ENCODE results near the gene WIPF3. TPM values are rescaled to one million over a fixed set of nuclear protein-coding genes. Genes with fewer than 3 reads are reported as not detected.

Gene WIPF3, protein sequence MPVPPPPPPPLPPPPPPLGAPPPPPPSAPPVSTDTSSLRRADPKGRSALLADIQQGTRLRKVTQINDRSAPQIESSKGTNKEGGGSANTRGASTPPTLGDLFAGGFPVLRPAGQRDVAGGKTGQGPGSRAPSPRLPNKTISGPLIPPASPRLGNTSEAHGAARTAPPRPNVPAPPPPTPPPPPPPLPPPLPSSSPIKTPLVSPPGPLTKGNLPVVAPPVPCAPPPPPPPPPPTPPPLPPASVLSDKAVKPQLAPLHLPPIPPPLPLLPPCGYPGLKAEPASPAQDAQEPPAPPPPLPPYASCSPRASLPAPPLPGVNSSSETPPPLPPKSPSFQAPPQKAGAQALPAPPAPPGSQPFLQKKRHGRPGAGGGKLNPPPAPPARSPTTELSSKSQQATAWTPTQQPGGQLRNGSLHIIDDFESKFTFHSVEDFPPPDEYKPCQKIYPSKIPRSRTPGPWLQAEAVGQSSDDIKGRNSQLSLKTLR
- under 1 TPM in 1 of 5 experiments, not detected in 4; 0.08 TPM for total RNA-seq
- not detected for polyA plus RNA-seq
- total RNA-seq, result not detected

DNA sequence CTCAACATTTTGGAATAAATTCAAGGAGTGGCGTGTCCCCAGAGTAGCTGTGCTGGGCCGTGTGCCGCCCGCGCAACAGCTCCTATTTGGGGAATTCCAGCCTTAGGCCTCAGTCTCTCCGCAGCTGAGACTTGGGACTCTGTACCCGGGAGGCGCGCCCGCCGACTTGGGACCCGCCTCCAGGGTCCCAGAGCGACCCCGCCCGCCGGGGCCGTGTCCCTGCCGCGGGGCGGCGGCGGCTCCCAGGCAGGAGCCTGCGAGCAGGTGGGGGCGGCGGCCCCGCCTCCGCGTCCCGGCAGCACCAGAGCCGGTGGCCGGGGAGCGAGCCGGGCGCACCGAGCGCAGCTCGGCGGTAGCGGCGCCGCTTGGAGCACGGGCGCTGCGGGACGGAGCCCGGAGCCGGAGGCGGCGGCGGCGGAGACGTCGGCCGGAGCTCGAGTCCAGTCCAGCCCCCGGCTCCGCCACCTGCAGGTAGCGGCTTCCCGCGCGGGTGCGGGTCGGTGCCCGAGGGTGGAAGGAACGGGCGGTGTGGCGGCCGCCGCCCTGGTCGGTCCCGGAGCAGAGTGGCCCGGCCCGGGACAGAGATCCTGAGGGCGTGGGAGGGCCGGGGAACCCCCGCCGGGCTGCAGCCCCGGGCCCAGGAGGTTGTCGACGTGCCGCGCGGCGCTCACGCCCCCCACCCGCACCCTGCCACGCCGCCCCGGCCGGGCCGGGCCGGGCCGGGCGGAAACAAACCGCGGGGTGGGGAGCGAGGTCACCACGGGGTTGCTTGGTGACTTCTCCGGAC lies at the start of gene WIPF3:
WIPF3 (plus strand) TSS at position 301 of the 787 bp plus-strand sequence. CDS start 28,217 bp downstream, outside the sequence.
- H3K9me3 ChIP-seq (ENCODE audit: control insufficient read depth in 2 of 3, low read length in 3 of 3), result no peaks in the 10 kb centered on the region
- Mint-ChIP-seq H3K27ac (no peak within 1 kb of the TSS), H3K4me3 (peak within 1 kb of the TSS in 7 of 10 donors; percentile 9 to 64 (median 29)), H3K9me3 (peaks cover 0 to 10% (median 0%) of the 10 kb centered on the region in 11 donors), H3K4me1 (peaks cover 0 to 12% (median 6%) of the 10 kb centered on the region in 7 donors), H3K36me3 (peaks cover 0 to 6% (median 0%) of the 10 kb centered on the region in 5 donors), H3K27me3 (peaks cover 77 to 87% (median 81%) of the 10 kb centered on the region in 5 donors)
- no peaks in the 10 kb centered on the region for H3K27me3 ChIP-seq (ENCODE audit: control insufficient read depth in 2 of 2, insufficient read depth in 2 of 2, low read length in 2 of 2)
- CTCF ChIA-PET, result no interaction called here
- H3K27ac ChIP-seq (ENCODE audit: low read depth, low read length), result no peak within 1 kb of the TSS
- no peak within 1 kb of the TSS for H3K4me3 ChIP-seq (ENCODE audit: low read length)
- intact Hi-C loops (cut with micrococcal nuclease), result no loop called here
- POLR2A ChIA-PET, result no interaction called here
- DNase-seq (peak in 1 of 9 donors; percentile 22), ATAC-seq (no peak)
- no peaks in the 10 kb centered on the region for H3K36me3 ChIP-seq (ENCODE audit: control insufficient read depth in 2 of 3, insufficient read depth in 3 of 3, low read length in 3 of 3)
- no peaks in the 10 kb centered on the region for H3K4me1 ChIP-seq (ENCODE audit: control insufficient read depth in 2 of 2, insufficient read depth in 2 of 2, low read length in 2 of 2)

DNA sequence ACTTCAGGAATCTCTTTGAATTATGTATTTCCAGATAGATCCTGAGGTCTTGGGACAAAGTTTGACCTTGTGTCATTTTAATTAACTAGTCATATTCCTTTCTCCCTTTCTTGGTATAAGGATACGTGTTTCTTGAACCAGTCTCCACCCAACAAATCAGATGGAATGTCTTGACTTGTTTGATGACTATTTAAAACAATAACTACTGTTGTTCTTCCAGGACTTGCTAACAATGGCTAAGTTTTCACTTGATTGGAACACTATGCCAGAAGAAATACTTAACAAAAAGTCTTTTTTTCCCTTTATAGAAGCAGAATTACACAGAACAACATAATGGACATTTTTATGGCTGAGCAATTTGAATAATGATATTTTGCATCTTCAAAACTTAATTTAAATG lies 43.0 kb upstream of the WIPF3 start:
- Mint-ChIP-seq H3K27ac (no peak overlapping the region), H3K36me3 (no peaks in the 10 kb centered on the region), H3K4me1 (no peaks in the 10 kb centered on the region), H3K9me3 (peaks cover 0 to 3% (median 0%) of the 10 kb centered on the region in 11 donors), H3K27me3 (peaks cover 4 to 26% (median 13%) of the 10 kb centered on the region in 5 donors), H3K4me3 (no peak overlapping the region)
- H3K36me3 ChIP-seq (ENCODE audit: control insufficient read depth in 2 of 3, insufficient read depth in 3 of 3, low read length in 3 of 3), result no peaks in the 10 kb centered on the region
- intact Hi-C loops (cut with micrococcal nuclease), result no loop called here
- DNase-seq, result no peak
- H3K4me3 ChIP-seq (ENCODE audit: low read length), result no peak overlapping the region
- H3K4me1 ChIP-seq (ENCODE audit: control insufficient read depth in 2 of 2, insufficient read depth in 2 of 2, low read length in 2 of 2), result no peaks in the 10 kb centered on the region
- ChIA-PET POLR2A (no interaction called here), CTCF (no interaction called here)
- H3K27me3 ChIP-seq (ENCODE audit: control insufficient read depth in 2 of 2, insufficient read depth in 2 of 2, low read length in 2 of 2), result no peaks in the 10 kb centered on the region
- H3K27ac ChIP-seq (ENCODE audit: low read depth, low read length), result no peak overlapping the region
- no peak for ATAC-seq
- H3K9me3 ChIP-seq (ENCODE audit: control insufficient read depth in 2 of 3, low read length in 3 of 3), result no peaks in the 10 kb centered on the region

DNA sequence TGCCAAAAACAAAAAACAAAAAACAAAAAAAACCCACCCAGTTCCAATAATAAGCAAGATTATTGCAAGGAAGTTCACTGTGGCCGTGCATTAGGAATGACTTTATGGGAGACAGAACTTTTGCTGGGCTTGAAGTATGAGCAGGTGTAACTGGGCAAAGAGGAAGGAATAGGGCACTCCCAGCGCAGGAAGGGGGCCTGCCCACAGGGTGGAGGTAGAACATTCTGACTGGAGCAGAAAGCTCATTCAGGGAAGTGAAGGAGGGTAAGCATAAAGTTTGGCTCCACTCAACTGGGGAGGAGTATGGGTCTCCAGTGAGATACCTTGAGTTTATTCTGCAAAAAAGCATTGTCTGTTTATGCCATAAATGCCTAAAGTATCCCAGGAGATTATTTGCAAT lies 42.1 kb upstream of the WIPF3 start:
- no peaks in the 10 kb centered on the region for H3K4me1 Mint-ChIP-seq
- no peaks in the 10 kb centered on the region for H3K9me3 ChIP-seq (ENCODE audit: control insufficient read depth in 2 of 3, low read length in 3 of 3)
- ChIA-PET POLR2A (no interaction called here), CTCF (no interaction called here)
- no peaks in the 10 kb centered on the region for H3K36me3 ChIP-seq (ENCODE audit: control insufficient read depth in 2 of 3, insufficient read depth in 3 of 3, low read length in 3 of 3)
- no peaks in the 10 kb centered on the region for H3K36me3 Mint-ChIP-seq
- peaks cover 0 to 3% (median 0%) of the 10 kb centered on the region in 11 donors for H3K9me3 Mint-ChIP-seq
- ATAC-seq, result no peak
- no peaks in the 10 kb centered on the region for H3K4me1 ChIP-seq (ENCODE audit: control insufficient read depth in 2 of 2, insufficient read depth in 2 of 2, low read length in 2 of 2)
- H3K27me3 ChIP-seq (ENCODE audit: control insufficient read depth in 2 of 2, insufficient read depth in 2 of 2, low read length in 2 of 2), result no peaks in the 10 kb centered on the region
- H3K4me3 Mint-ChIP-seq, result no peak overlapping the region
- intact Hi-C loops (cut with micrococcal nuclease), result no loop called here
- H3K4me3 ChIP-seq (ENCODE audit: low read length), result no peak overlapping the region
- no peak overlapping the region for H3K27ac ChIP-seq (ENCODE audit: low read depth, low read length)
- DNase-seq, result no peak
- no peak overlapping the region for H3K27ac Mint-ChIP-seq
- H3K27me3 Mint-ChIP-seq, result peaks cover 4 to 27% (median 13%) of the 10 kb centered on the region in 5 donors

DNA sequence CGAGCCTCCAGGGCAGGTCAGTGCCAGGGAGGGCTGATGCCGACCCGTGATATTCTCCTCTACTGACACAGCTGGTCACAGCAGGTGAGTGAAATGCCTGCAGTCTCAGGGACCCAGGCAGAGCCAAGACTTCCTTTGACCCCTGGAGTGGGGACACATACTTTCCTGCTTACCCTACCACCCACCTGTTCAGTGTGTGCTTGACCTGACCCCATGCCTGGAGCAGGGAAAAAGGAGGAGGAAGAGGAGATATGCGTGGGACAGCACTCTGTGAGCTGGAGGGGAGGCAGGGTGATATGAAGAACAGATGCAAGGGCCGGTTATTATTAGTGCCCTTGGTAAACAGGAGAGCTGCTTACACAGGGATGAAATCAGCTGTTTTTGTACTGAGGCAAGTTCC lies 40.8 kb upstream of the WIPF3 start:
- Mint-ChIP-seq H3K4me3 (no peak overlapping the region), H3K36me3 (no peaks in the 10 kb centered on the region)
- H3K9me3 ChIP-seq (ENCODE audit: control insufficient read depth in 2 of 3, low read length in 3 of 3), result no peaks in the 10 kb centered on the region

DNA sequence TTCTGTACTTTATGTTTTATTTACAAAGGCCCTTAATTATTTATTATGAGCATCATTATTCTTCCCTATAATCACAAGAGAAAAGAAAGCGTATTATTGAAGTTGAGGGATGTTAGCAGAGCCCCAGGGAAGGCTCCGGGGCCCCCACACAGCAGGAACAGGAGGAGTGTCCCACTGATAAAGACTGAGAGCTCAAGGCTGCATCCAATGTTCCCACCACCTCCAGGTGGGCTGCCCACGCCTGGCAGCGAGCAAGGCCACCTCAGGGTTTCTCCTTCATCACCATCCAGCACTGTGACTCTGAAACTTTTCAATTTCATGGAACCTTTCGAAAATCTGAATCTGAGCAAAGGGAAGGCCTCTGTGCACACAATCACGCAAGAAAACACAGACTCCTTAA lies 35.9 kb upstream of the WIPF3 start:
- no peak for ATAC-seq
- H3K9me3 ChIP-seq (ENCODE audit: control insufficient read depth in 2 of 3, low read length in 3 of 3), result no peaks in the 10 kb centered on the region
- H3K4me3 Mint-ChIP-seq, result no peak overlapping the region
- no peak overlapping the region for H3K27ac Mint-ChIP-seq
- H3K27ac ChIP-seq (ENCODE audit: low read depth, low read length), result no peak overlapping the region
- intact Hi-C loops (cut with micrococcal nuclease), result no loop called here
- POLR2A ChIA-PET, result no interaction called here
- DNase-seq, result no peak
- no peaks in the 10 kb centered on the region for H3K36me3 ChIP-seq (ENCODE audit: control insufficient read depth in 2 of 3, insufficient read depth in 3 of 3, low read length in 3 of 3)
- no peaks in the 10 kb centered on the region for H3K27me3 ChIP-seq (ENCODE audit: control insufficient read depth in 2 of 2, insufficient read depth in 2 of 2, low read length in 2 of 2)
- H3K27me3 Mint-ChIP-seq, result peaks cover 5 to 35% (median 17%) of the 10 kb centered on the region in 5 donors
- CTCF ChIA-PET, result no interaction called here
- no peaks in the 10 kb centered on the region for H3K4me1 Mint-ChIP-seq
- no peaks in the 10 kb centered on the region for H3K4me1 ChIP-seq (ENCODE audit: control insufficient read depth in 2 of 2, insufficient read depth in 2 of 2, low read length in 2 of 2)
- peaks cover 0 to 13% (median 4%) of the 10 kb centered on the region in 11 donors for H3K9me3 Mint-ChIP-seq
- H3K4me3 ChIP-seq (ENCODE audit: low read length), result no peak overlapping the region
- H3K36me3 Mint-ChIP-seq, result peaks cover 0 to 10% (median 0%) of the 10 kb centered on the region in 5 donors

More for the DNA sequence above, 40.8 kb upstream of the WIPF3 start:
- intact Hi-C loops (cut with micrococcal nuclease), result no loop called here
- Mint-ChIP-seq H3K9me3 (peaks cover 0 to 3% (median 0%) of the 10 kb centered on the region in 11 donors), H3K4me1 (no peaks in the 10 kb centered on the region), H3K27me3 (peaks cover 5 to 28% (median 13%) of the 10 kb centered on the region in 5 donors), H3K27ac (no peak overlapping the region)
- no peak for ATAC-seq
- Histone ChIP-seq H3K36me3 (ENCODE audit: control insufficient read depth in 2 of 3, insufficient read depth in 3 of 3, low read length in 3 of 3) (no peaks in the 10 kb centered on the region), H3K27me3 (ENCODE audit: control insufficient read depth in 2 of 2, insufficient read depth in 2 of 2, low read length in 2 of 2) (no peaks in the 10 kb centered on the region), H3K4me1 (ENCODE audit: control insufficient read depth in 2 of 2, insufficient read depth in 2 of 2, low read length in 2 of 2) (no peaks in the 10 kb centered on the region), H3K27ac (ENCODE audit: low read depth, low read length) (no peak overlapping the region), H3K4me3 (ENCODE audit: low read length) (no peak overlapping the region)
- ChIA-PET POLR2A (no interaction called here), CTCF (no interaction called here)
- no peak for DNase-seq

DNA sequence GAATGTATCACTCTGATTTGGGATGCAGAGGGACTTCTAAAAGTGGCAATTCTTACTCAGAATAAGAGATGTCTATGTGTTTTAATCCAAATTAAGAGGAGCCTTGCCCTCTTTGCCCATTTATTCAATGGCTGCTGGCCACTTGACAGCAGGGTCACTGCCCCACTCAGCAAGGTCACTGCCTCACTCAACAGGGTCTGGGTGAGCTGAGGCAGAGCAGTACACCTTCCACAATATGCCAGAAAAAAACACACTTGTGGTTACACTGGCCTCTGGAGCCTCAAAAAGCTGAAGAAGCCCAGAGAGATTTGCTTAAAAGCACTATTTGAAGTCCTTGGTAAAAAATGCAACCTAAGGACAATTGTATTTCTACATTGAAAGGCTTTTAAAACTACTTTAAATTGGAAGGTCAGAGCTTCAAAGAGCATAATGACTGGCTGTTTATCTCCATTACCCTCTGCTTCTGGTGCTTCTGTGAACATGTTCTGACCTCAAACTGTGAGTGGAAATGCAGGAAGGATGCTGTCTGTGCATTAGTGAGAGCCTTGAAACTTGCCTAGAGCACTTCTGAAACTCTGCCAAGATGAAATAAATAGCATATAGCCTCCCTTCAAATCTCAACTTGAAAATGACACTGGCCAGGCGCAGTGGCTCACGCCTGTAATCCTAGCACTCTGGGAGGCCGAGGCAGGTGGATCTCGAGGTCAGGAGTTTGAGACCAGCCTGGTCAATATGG lies 35.1 kb upstream of the WIPF3 start:
- Mint-ChIP-seq H3K27ac (no peak overlapping the region), H3K27me3 (peaks cover 4 to 32% (median 9%) of the 10 kb centered on the region in 5 donors), H3K4me3 (no peak overlapping the region), H3K9me3 (peaks cover 0 to 13% (median 2%) of the 10 kb centered on the region in 11 donors), H3K4me1 (no peaks in the 10 kb centered on the region), H3K36me3 (peaks cover 0 to 10% (median 0%) of the 10 kb centered on the region in 5 donors)
- ATAC-seq, result no peak
- Histone ChIP-seq H3K9me3 (ENCODE audit: control insufficient read depth in 2 of 3, low read length in 3 of 3) (no peaks in the 10 kb centered on the region), H3K27me3 (ENCODE audit: control insufficient read depth in 2 of 2, insufficient read depth in 2 of 2, low read length in 2 of 2) (no peaks in the 10 kb centered on the region), H3K4me3 (ENCODE audit: low read length) (no peak overlapping the region), H3K27ac (ENCODE audit: low read depth, low read length) (no peak overlapping the region), H3K4me1 (ENCODE audit: control insufficient read depth in 2 of 2, insufficient read depth in 2 of 2, low read length in 2 of 2) (no peaks in the 10 kb centered on the region), H3K36me3 (ENCODE audit: control insufficient read depth in 2 of 3, insufficient read depth in 3 of 3, low read length in 3 of 3) (no peaks in the 10 kb centered on the region)
- intact Hi-C loops (cut with micrococcal nuclease), result no loop called here
- ChIA-PET CTCF (no interaction called here), POLR2A (no interaction called here)
- no peak for DNase-seq

Measured in naive thymus-derived CD4-positive, alpha-beta T cell (primary cell).